Measurements from ENCODE around the gene CIITA. TPM values are rescaled to one million over a fixed set of nuclear protein-coding genes. Genes with fewer than 3 reads are reported as not detected.

Gene CIITA
- total and polyA plus RNA-seq, 10 of the 15 experiments (the other 5 are each of a cell fraction or from before 2014, with no cell fraction given) = 11.5 to 145 (median 49.7) TPM

DNA sequence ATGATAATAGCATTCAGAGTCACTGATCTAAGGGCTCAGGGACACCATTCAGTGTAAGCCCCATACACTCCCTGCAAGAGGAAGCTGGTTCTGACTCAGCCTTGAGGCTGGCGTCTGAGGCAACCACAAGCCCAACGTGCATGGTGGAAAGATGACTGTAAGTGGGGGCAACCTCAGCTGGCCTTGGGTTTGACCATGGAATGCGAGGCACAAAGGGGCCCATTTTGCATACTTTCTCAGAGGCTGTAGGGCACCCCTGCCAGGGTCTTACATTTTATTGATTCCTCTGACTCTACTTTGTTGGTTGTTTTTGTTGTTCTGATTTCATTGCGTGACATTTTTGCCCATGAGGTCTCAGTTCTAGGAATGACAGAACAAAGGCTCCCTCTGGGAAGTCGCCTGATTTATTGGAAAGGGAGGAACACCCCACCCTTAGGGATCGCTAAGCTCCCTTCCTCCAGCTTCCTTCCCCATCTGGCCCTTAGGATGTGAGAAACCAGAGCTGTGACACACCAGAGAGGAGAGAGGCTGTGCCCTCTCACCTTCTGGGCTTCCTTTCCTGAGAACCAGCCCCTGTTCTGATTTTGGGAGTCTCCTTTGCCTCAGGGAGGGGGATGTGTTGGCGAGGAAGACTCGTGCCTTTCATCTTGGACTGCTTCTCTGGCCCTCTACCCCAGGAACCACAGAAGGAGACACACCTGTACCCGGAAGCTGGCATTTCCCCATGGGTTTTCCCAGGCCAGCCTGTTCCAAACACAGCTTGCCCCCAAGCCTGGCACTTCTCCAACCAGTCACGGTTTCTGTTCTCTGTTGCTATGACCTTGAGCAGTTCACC is 5.6 kb upstream of the CIITA start (continued):
- TF ChIP-seq, protein P1, sequence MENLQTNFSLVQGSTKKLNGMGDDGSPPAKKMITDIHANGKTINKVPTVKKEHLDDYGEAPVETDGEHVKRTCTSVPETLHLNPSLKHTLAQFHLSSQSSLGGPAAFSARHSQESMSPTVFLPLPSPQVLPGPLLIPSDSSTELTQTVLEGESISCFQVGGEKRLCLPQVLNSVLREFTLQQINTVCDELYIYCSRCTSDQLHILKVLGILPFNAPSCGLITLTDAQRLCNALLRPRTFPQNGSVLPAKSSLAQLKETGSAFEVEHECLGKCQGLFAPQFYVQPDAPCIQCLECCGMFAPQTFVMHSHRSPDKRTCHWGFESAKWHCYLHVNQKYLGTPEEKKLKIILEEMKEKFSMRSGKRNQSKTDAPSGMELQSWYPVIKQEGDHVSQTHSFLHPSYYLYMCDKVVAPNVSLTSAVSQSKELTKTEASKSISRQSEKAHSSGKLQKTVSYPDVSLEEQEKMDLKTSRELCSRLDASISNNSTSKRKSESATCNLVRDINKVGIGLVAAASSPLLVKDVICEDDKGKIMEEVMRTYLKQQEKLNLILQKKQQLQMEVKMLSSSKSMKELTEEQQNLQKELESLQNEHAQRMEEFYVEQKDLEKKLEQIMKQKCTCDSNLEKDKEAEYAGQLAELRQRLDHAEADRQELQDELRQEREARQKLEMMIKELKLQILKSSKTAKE (IDR thresholded peaks at IDR 0.05; ENCODE audit: low read depth, poor library complexity, severe bottlenecking) = peak; percentile 89
- TF ChIP-seq, protein P2, sequence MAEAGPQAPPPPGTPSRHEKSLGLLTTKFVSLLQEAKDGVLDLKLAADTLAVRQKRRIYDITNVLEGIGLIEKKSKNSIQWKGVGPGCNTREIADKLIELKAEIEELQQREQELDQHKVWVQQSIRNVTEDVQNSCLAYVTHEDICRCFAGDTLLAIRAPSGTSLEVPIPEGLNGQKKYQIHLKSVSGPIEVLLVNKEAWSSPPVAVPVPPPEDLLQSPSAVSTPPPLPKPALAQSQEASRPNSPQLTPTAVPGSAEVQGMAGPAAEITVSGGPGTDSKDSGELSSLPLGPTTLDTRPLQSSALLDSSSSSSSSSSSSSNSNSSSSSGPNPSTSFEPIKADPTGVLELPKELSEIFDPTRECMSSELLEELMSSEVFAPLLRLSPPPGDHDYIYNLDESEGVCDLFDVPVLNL (IDR thresholded peaks at IDR 0.05; ENCODE audit: low read depth, low read length) = no peak
- TF ChIP-seq MEF2A (IDR thresholded peaks at IDR 0.05; ENCODE audit: insufficient read depth, low read depth, low read length) (peak; percentile 61; the same call in 1 of the 2 replicates), RELA (IDR thresholded peaks at IDR 0.05; ENCODE audit: borderline replicate concordance, partially characterized antibody) (no peak), YBX1 (IDR thresholded peaks at IDR 0.05) (no peak), SRF (IDR thresholded peaks at IDR 0.05; ENCODE audit: low read depth in 2 of 2, low read length in 2 of 2) (0 out of 4 replicates have a peak, but pooled peaks of 1 of the 2 experiments have one; percentile 32), POLR2AphosphoS2 (IDR thresholded peaks at IDR 0.05; ENCODE audit: low read depth, low read length) (no peak), NBN (IDR thresholded peaks at IDR 0.05) (peak; percentile 75; the same call in 1 of the 2 replicates), IKZF1 (conservative IDR thresholded peaks at IDR 0.05) (peak; percentile 95), BACH1 (IDR thresholded peaks at IDR 0.05; ENCODE audit: borderline replicate concordance) (peak; percentile 74; the same call in 1 of the 2 replicates), PML (IDR thresholded peaks at IDR 0.05; ENCODE audit: low read length) (no peak), GATAD2B (conservative IDR thresholded peaks at IDR 0.05; ENCODE audit: low read depth) (peak; percentile 77), EZH2 (IDR thresholded peaks at IDR 0.05; ENCODE audit: borderline replicate concordance, control insufficient read depth, low read depth, low read length) (no peak), RAD21 (IDR thresholded peaks at IDR 0.05; ENCODE audit: insufficient read depth, low read depth, low read length) (peak; percentile 16; the same call in 1 of the 2 replicates), HDAC6 (IDR thresholded peaks at IDR 0.05; ENCODE audit: unreplicated experiment) (no peak), SUPT20H (IDR thresholded peaks at IDR 0.05; ENCODE audit: borderline replicate concordance, control insufficient read depth, low read depth, low read length) (no peak), ZBTB4 (CRISPR knock-in tag; IDR thresholded peaks at IDR 0.05) (no peak), ATF7 (IDR thresholded peaks at IDR 0.05; ENCODE audit: low read depth) (peak; percentile 53), RAD51 (IDR thresholded peaks at IDR 0.05) (no peak), FOXK2 (IDR thresholded peaks at IDR 0.05) (no peak), SIX5 (IDR thresholded peaks at IDR 0.05; ENCODE audit: low read depth, low read length, severe bottlenecking) (no peak), NRF1 (conservative IDR thresholded peaks at IDR 0.05; ENCODE audit: low read depth, low read length) (no peak), RB1 (IDR thresholded peaks at IDR 0.05; ENCODE audit: borderline replicate concordance) (no peak), NFXL1 (IDR thresholded peaks at IDR 0.05; ENCODE audit: borderline replicate concordance) (no peak)
